Measurements from ENCODE around the gene RNF215.

GRCh38 chr22:30356449-30357235, 30.6 kb downstream of the RNF215 start, which contains the start of the genes CCDC157 and SF3A1:
- TF ChIP-seq, protein P1, sequence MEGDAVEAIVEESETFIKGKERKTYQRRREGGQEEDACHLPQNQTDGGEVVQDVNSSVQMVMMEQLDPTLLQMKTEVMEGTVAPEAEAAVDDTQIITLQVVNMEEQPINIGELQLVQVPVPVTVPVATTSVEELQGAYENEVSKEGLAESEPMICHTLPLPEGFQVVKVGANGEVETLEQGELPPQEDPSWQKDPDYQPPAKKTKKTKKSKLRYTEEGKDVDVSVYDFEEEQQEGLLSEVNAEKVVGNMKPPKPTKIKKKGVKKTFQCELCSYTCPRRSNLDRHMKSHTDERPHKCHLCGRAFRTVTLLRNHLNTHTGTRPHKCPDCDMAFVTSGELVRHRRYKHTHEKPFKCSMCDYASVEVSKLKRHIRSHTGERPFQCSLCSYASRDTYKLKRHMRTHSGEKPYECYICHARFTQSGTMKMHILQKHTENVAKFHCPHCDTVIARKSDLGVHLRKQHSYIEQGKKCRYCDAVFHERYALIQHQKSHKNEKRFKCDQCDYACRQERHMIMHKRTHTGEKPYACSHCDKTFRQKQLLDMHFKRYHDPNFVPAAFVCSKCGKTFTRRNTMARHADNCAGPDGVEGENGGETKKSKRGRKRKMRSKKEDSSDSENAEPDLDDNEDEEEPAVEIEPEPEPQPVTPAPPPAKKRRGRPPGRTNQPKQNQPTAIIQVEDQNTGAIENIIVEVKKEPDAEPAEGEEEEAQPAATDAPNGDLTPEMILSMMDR (IDR thresholded peaks at IDR 0.05; ENCODE audit: low read length) = no peak
- no peak for TF ChIP-seq EZH2phosphoT487 (IDR thresholded peaks at IDR 0.05; ENCODE audit: low read length)
